Gastroesophageal sphincter (tissue), 3 donors: ENCODE results near the gene ROR1.

Source experiments
- EP300 ChIP-seq: sonication (generic); formaldehyde crosslinking; IDR thresholded peaks from one replicate; pipeline ENCODE4 v1.6.1; 2017; ENCODE audit warnings: antibody characterized with exemption, mild to moderate bottlenecking
- POLR2A ChIP-seq, 2 donors: fragments of 450-650 bp; IDR thresholded peaks; one replicate each; pipeline ENCODE4 v1.6.1; 2017; ENCODE audit warnings: antibody characterized with exemption in 2 of 2, mild to moderate bottlenecking in 2 of 2, moderate library complexity in 1 of 2
- POLR2AphosphoS5 ChIP-seq: sonication (generic); formaldehyde crosslinking; IDR thresholded peaks from one replicate; pipeline ENCODE4 v1.6.1; 2017; ENCODE audit warnings: antibody characterized with exemption
- TF ChIP-seq, protein P1 (sequence below), 4 experiments: fragments of 200-600 bp in 2 of 4; fragments of 450-650 bp in 2 of 4; sonication (generic) in 1 of 4; IDR thresholded peaks; one replicate each; pipeline ENCODE4 v1.5.1; 2017 to 2019; ENCODE audit warnings: antibody characterized with exemption in 4 of 4, mild to moderate bottlenecking in 2 of 4, moderate library complexity in 2 of 4

DNA sequence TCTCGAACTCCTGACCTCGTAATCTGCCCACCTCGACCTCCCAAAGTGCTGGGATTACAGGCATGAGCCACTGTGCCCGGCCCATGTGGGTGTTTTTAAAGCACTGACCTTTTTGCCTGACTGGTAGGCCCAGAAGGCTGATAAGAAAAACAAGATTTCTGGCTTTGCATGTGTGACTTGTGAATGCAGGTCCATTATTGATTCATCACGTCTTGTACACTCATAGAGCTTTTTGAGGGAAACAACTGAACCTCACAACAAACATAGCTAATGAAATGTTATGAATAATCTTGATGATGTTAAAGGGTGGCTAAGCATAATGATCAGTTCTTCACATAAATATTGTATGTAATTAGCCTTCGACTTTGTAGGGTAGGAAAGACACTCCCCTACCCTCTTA, 288.7 kb downstream of the ROR1 start:
- TF ChIP-seq POLR2A (IDR thresholded peaks at IDR 0.05) (no peak), EP300 (no peak), POLR2AphosphoS5 (no peak)
- TF ChIP-seq, protein P1, sequence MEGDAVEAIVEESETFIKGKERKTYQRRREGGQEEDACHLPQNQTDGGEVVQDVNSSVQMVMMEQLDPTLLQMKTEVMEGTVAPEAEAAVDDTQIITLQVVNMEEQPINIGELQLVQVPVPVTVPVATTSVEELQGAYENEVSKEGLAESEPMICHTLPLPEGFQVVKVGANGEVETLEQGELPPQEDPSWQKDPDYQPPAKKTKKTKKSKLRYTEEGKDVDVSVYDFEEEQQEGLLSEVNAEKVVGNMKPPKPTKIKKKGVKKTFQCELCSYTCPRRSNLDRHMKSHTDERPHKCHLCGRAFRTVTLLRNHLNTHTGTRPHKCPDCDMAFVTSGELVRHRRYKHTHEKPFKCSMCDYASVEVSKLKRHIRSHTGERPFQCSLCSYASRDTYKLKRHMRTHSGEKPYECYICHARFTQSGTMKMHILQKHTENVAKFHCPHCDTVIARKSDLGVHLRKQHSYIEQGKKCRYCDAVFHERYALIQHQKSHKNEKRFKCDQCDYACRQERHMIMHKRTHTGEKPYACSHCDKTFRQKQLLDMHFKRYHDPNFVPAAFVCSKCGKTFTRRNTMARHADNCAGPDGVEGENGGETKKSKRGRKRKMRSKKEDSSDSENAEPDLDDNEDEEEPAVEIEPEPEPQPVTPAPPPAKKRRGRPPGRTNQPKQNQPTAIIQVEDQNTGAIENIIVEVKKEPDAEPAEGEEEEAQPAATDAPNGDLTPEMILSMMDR (IDR thresholded peaks at IDR 0.05): no peak
